Measurements from ENCODE around the gene SNN.

GRCh38 chr16:11650641-11651591 is 17.3 kb upstream of the SNN start:
- no peak for TF ChIP-seq POLR2AphosphoS5 (IDR thresholded peaks at IDR 0.05; ENCODE audit: low read depth, low read length)
- TF ChIP-seq TAF1 (IDR thresholded peaks at IDR 0.05; ENCODE audit: borderline replicate concordance, insufficient read depth, low read length), result no peak

Measured in PFSK-1 (cell line).